Ramos (cell line): ENCODE data around the gene JPH3.
"Not testable (repeated sequence)": the region's sequence is repeated elsewhere in the genome, so short reads cannot be mapped to it uniquely, and the experiment has no call there.

Experiments used
- in situ Hi-C: fragments of 300-500 bp; cut with MboI; formaldehyde crosslinking; loops from one replicate; pipeline ENCODE4 v1.14.3; 2022; ENCODE audit warnings: low sequenced_read_pairs; ENCODE audit not compliant: unreplicated experiment

JPH3 gene

GRCh38 chr16:87671715-87672270 lies 69.5 kb downstream of the JPH3 start:
- in situ Hi-C loops = no loop called here

GRCh38 chr16:87674419-87674818 lies 72.1 kb downstream of the JPH3 start:
- in situ Hi-C loops = no loop called here

GRCh38 chr16:87675111-87675719 lies 72.9 kb downstream of the JPH3 start:
- in situ Hi-C loops = no loop called here

- in situ Hi-C loops = no loop called here
These were observed 75.5 kb downstream of the JPH3 start for GRCh38 chr16:87677830-87678229.

GRCh38 chr16:87678618-87679017 lies 76.3 kb downstream of the JPH3 start:
- in situ Hi-C loops = no loop called here

- in situ Hi-C loops = no loop called here
These were observed 77.4 kb downstream of the JPH3 start for GRCh38 chr16:87679593-87680271.

- in situ Hi-C loops = no loop called here
These were observed 78.0 kb downstream of the JPH3 start for GRCh38 chr16:87680272-87680644.

GRCh38 chr16:87681051-87681602 lies 78.8 kb downstream of the JPH3 start:
- in situ Hi-C loops = not testable (repeated sequence)

GRCh38 chr16:87681981-87682570 lies 79.8 kb downstream of the JPH3 start:
- in situ Hi-C loops = no loop called here

- in situ Hi-C loops = no loop called here
These were observed 80.6 kb downstream of the JPH3 start for GRCh38 chr16:87682852-87683399.

- in situ Hi-C loops = no loop called here
These were observed 81.9 kb downstream of the JPH3 start for GRCh38 chr16:87684106-87684677.

- in situ Hi-C loops = no loop called here
These were observed 82.5 kb downstream of the JPH3 start for GRCh38 chr16:87684711-87685404.

GRCh38 chr16:87685405-87685755 lies 83.1 kb downstream of the JPH3 start:
- in situ Hi-C loops = no loop called here

GRCh38 chr16:87685766-87686165 lies 83.5 kb downstream of the JPH3 start:
- in situ Hi-C loops = no loop called here

GRCh38 chr16:87686697-87687096 lies 84.4 kb downstream of the JPH3 start:
- in situ Hi-C loops = no loop called here

GRCh38 chr16:87687126-87687910 lies 85.0 kb downstream of the JPH3 start:
- in situ Hi-C loops = no loop called here

GRCh38 chr16:87687998-87688529 lies 85.8 kb downstream of the JPH3 start:
- in situ Hi-C loops = no loop called here

GRCh38 chr16:87688876-87689815 lies 86.8 kb downstream of the JPH3 start:
- in situ Hi-C loops = no loop called here
